Parathyroid adenoma (tissue), 2 donors: ENCODE results near the gene PLEKHA7.

Experiments
- H2AFZ ChIP-seq: fragments of 300-600 bp; sonication (generic); one replicate; pipeline ENCODE4 v1.7.0; 2017; ENCODE audit warnings: antibody characterized with exemption, mild to moderate bottlenecking
- H3K27ac ChIP-seq: fragments of 300-600 bp; sonication (generic); one replicate; pipeline ENCODE4 v1.7.0; 2017
- H3K27me3 ChIP-seq: fragments of 300-600 bp; sonication (generic); one replicate; pipeline ENCODE4 v1.7.0; 2017; ENCODE audit warnings: low read length; ENCODE audit not compliant: control insufficient read depth, insufficient read depth
- H3K36me3 ChIP-seq: fragments of 300-600 bp; sonication (generic); one replicate; pipeline ENCODE4 v1.7.0; 2017; ENCODE audit warnings: low read length; ENCODE audit not compliant: control insufficient read depth, insufficient read depth
- H3K4me1 ChIP-seq: fragments of 300-600 bp; sonication (generic); one replicate; pipeline ENCODE4 v1.7.0; 2017; ENCODE audit warnings: control low read depth
- H3K4me2 ChIP-seq: fragments of 300-600 bp; sonication (generic); one replicate; pipeline ENCODE4 v1.7.0; 2017; ENCODE audit warnings: low read length
- H3K4me3 ChIP-seq: fragments of 300-600 bp; sonication (generic); one replicate; pipeline ENCODE4 v1.7.0; 2017; ENCODE audit warnings: low read depth, low read length
- H3K79me2 ChIP-seq: fragments of 300-600 bp; sonication (generic); one replicate; pipeline ENCODE4 v1.7.0; 2017; ENCODE audit warnings: control low read depth
- H3K9ac ChIP-seq: fragments of 300-600 bp; sonication (generic); one replicate; pipeline ENCODE4 v1.7.0; 2017; ENCODE audit warnings: mild to moderate bottlenecking
- H3K9me3 ChIP-seq: fragments of 300-600 bp; sonication (generic); one replicate; pipeline ENCODE4 v1.7.0; 2017; ENCODE audit warnings: low read length; ENCODE audit not compliant: control insufficient read depth
- TF ChIP-seq, protein P1 (sequence below): fragments of 300-600 bp; sonication (generic); IDR thresholded peaks from one replicate; pipeline ENCODE4 v1.7.0; 2017; ENCODE audit warnings: antibody characterized with exemption, mild to moderate bottlenecking
- donor health status: primary hyperparathyroidism.

The PLEKHA7 gene

GRCh38 chr11:16876837-16877236 is 137.4 kb downstream of the PLEKHA7 start:
- Histone ChIP-seq H3K9me3 (no peaks in the 10 kb centered on the region), H3K27me3 (no peaks in the 10 kb centered on the region), H3K9ac (no peak overlapping the region), H3K79me2 (no peaks in the 10 kb centered on the region), H3K4me1 (peaks cover 3% of the 10 kb centered on the region), H3K4me3 (no peak overlapping the region), H3K4me2 (peak overlapping the region; percentile 9), H2AFZ (no peak overlapping the region), H3K27ac (no peak overlapping the region), H3K36me3 (no peaks in the 10 kb centered on the region)
- TF ChIP-seq, protein P1, sequence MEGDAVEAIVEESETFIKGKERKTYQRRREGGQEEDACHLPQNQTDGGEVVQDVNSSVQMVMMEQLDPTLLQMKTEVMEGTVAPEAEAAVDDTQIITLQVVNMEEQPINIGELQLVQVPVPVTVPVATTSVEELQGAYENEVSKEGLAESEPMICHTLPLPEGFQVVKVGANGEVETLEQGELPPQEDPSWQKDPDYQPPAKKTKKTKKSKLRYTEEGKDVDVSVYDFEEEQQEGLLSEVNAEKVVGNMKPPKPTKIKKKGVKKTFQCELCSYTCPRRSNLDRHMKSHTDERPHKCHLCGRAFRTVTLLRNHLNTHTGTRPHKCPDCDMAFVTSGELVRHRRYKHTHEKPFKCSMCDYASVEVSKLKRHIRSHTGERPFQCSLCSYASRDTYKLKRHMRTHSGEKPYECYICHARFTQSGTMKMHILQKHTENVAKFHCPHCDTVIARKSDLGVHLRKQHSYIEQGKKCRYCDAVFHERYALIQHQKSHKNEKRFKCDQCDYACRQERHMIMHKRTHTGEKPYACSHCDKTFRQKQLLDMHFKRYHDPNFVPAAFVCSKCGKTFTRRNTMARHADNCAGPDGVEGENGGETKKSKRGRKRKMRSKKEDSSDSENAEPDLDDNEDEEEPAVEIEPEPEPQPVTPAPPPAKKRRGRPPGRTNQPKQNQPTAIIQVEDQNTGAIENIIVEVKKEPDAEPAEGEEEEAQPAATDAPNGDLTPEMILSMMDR: no peak

GRCh38 chr11:16876053-16876752 is 138.0 kb downstream of the PLEKHA7 start:
- TF ChIP-seq, protein P1: no peak
- Histone ChIP-seq H3K36me3 (no peaks in the 10 kb centered on the region), H3K9me3 (no peaks in the 10 kb centered on the region), H3K9ac (no peak overlapping the region), H3K27me3 (no peaks in the 10 kb centered on the region), H3K4me3 (no peak overlapping the region), H3K79me2 (no peaks in the 10 kb centered on the region), H3K4me1 (peaks cover 3% of the 10 kb centered on the region), H2AFZ (no peak overlapping the region), H3K4me2 (peak overlapping the region; percentile 8), H3K27ac (no peak overlapping the region)

GRCh38 chr11:16874275-16874975 is 139.8 kb downstream of the PLEKHA7 start:
- H3K4me3 ChIP-seq: no peak overlapping the region
- no peaks in the 10 kb centered on the region for H3K27me3 ChIP-seq
- H3K4me2 ChIP-seq: no peak overlapping the region
- no peaks in the 10 kb centered on the region for H3K9me3 ChIP-seq
- peaks cover 3% of the 10 kb centered on the region for H3K4me1 ChIP-seq
- TF ChIP-seq, protein P1: no peak
- H3K79me2 ChIP-seq: no peaks in the 10 kb centered on the region
- H3K27ac ChIP-seq: no peak overlapping the region
- H3K9ac ChIP-seq: no peak overlapping the region
- H2AFZ ChIP-seq: no peak overlapping the region
- H3K36me3 ChIP-seq: no peaks in the 10 kb centered on the region

DNA sequence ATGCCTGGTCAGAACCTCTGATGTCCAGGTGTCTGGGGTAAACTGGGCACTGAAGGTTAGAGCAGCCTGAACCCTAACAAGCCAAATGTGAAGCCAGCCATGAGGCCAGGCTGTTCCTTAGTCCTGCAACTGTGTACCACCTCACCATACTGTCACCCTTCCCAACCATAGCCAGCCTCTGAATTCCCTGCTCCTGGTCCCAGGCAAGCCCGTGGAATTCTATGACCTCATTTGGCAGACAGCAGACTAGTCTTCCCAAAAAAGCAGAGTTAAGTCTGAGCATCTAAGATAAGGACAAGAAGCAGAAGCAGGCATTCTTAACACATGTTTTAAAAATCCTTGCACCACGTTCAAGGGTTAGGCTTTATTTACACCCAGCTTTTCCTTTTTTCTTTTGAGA is 140.9 kb downstream of the PLEKHA7 start:
- H3K36me3 ChIP-seq: no peaks in the 10 kb centered on the region
- H3K9ac ChIP-seq: no peak overlapping the region
- H3K9me3 ChIP-seq: no peaks in the 10 kb centered on the region
- no peak overlapping the region for H3K27ac ChIP-seq
- H3K79me2 ChIP-seq: no peaks in the 10 kb centered on the region
- H2AFZ ChIP-seq: no peak overlapping the region
- H3K4me1 ChIP-seq: peaks cover 3% of the 10 kb centered on the region
- no peak overlapping the region for H3K4me2 ChIP-seq
- H3K4me3 ChIP-seq: no peak overlapping the region
- no peaks in the 10 kb centered on the region for H3K27me3 ChIP-seq
- TF ChIP-seq, protein P1: no peak

GRCh38 chr11:16871368-16871767 is 142.8 kb downstream of the PLEKHA7 start:
- TF ChIP-seq, protein P1: no peak
- no peak overlapping the region for H3K27ac ChIP-seq
- H3K4me1 ChIP-seq: no peaks in the 10 kb centered on the region
- no peak overlapping the region for H2AFZ ChIP-seq
- no peak overlapping the region for H3K9ac ChIP-seq
- no peaks in the 10 kb centered on the region for H3K36me3 ChIP-seq
- no peaks in the 10 kb centered on the region for H3K9me3 ChIP-seq
- H3K79me2 ChIP-seq: no peaks in the 10 kb centered on the region
- no peak overlapping the region for H3K4me2 ChIP-seq
- H3K4me3 ChIP-seq: no peak overlapping the region
- H3K27me3 ChIP-seq: no peaks in the 10 kb centered on the region
